ENCODE data around the gene SPAG5. TPM values are rescaled to one million over a fixed set of nuclear protein-coding genes. Genes with fewer than 3 reads are reported as not detected.
A peak's percentile ranks its signal among the peaks of the same experiment; 100 is the strongest.

Gene SPAG5
- total RNA-seq, 4 donors from 2014 or later, result 5.7 to 11.4 (median 7.6) TPM

DNA sequence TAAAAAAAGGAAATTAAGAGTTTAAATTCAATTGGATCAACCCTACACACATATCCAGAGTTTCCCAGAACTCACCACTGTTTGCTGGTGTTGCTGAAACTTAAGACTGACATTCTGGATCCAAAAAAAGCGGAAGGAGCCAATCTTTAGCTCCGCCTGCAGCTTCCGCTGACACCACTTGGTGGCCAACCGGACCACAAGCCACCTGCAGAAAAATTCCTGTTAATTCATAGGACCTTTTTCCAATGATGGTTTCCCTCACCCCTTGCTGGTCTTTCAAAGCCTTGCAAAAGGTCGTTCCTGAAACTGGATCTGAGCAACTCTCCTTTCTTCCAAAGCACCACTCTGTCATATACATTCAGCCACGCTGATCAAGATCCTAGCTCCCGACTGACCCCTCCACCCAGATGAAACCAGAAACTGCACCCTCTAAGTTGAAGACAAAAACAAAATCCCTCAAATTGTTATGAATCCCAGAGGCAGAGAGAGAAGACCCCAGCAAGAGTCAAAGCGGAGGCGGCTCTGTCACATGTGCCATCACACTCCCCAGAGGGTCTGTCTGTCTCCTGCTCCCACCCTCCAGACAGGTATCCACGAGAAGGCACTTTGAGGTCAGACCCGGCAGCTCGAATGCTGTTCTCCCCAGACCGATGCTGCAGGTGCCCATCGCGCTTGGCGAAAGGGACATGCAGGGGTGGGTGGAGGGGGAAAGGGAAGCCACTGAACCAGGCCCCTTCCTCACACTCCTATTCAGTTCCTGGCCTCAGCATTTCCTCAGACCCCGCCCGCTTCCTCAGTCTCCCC lies 45.4 kb upstream of the SPAG5 start:
- peak overlapping the region; percentile 91 to 100 (median 92) for H3K4me3 ChIP-seq
- peak in 1 of 2 donors; percentile 33 for DNase-seq (ENCODE audit: low spot score in 2 of 2)
- peaks cover 0 to 53% (median 20%) of the 10 kb centered on the region in 3 donors for H3K36me3 ChIP-seq
- 0 to 4% methylated on average over 16 to 18 of the region's 18 CpGs for WGBS, 2 donors
- H3K4me1 ChIP-seq, result peaks cover 4 to 37% (median 24%) of the 10 kb centered on the region in 4 donors
- H3K27ac ChIP-seq, result peak overlapping the region; percentile 92 to 96 (median 94)
- H3K9me3 ChIP-seq, result no peaks in the 10 kb centered on the region
- H3K27me3 ChIP-seq, result no peaks in the 10 kb centered on the region
- TF ChIP-seq POLR2A (IDR thresholded peaks at IDR 0.05) (no peak), EP300 (IDR thresholded peaks at IDR 0.05) (no peak)
- TF ChIP-seq, protein P1, sequence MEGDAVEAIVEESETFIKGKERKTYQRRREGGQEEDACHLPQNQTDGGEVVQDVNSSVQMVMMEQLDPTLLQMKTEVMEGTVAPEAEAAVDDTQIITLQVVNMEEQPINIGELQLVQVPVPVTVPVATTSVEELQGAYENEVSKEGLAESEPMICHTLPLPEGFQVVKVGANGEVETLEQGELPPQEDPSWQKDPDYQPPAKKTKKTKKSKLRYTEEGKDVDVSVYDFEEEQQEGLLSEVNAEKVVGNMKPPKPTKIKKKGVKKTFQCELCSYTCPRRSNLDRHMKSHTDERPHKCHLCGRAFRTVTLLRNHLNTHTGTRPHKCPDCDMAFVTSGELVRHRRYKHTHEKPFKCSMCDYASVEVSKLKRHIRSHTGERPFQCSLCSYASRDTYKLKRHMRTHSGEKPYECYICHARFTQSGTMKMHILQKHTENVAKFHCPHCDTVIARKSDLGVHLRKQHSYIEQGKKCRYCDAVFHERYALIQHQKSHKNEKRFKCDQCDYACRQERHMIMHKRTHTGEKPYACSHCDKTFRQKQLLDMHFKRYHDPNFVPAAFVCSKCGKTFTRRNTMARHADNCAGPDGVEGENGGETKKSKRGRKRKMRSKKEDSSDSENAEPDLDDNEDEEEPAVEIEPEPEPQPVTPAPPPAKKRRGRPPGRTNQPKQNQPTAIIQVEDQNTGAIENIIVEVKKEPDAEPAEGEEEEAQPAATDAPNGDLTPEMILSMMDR (IDR thresholded peaks at IDR 0.05), result peak; percentile 36 to 49 (median 47)

GRCh38 chr17:28641579-28641978 lies 42.8 kb upstream of the SPAG5 start:
- H3K4me1 ChIP-seq, result peaks cover 4 to 30% (median 23%) of the 10 kb centered on the region in 4 donors
- H3K36me3 ChIP-seq, result peaks cover 0 to 66% (median 40%) of the 10 kb centered on the region in 3 donors

GRCh38 chr17:28635506-28635905 lies 36.7 kb upstream of the SPAG5 start:
- no peak overlapping the region for H3K4me3 ChIP-seq
- peaks cover 0 to 100% (median 63%) of the 10 kb centered on the region in 3 donors for H3K36me3 ChIP-seq
- TF ChIP-seq EP300 (IDR thresholded peaks at IDR 0.05) (no peak), POLR2A (IDR thresholded peaks at IDR 0.05) (no peak)
- TF ChIP-seq, protein P1 (IDR thresholded peaks at IDR 0.05), result no peak
- H3K9me3 ChIP-seq, result no peaks in the 10 kb centered on the region
- DNase-seq (ENCODE audit: low spot score in 2 of 2), result no peak
- H3K4me1 ChIP-seq, result no peaks in the 10 kb centered on the region
- H3K27ac ChIP-seq, result no peak overlapping the region
- 89 to 100% methylated on average over 1 of the region's 1 CpG for WGBS, 2 donors
- H3K27me3 ChIP-seq, result no peaks in the 10 kb centered on the region

More at GRCh38 chr17:28641579-28641978, 42.8 kb upstream of the SPAG5 start:
- DNase-seq (ENCODE audit: low spot score in 2 of 2), result no peak
- H3K9me3 ChIP-seq, result no peaks in the 10 kb centered on the region
- no peaks in the 10 kb centered on the region for H3K27me3 ChIP-seq
- no peak for TF ChIP-seq POLR2A (IDR thresholded peaks at IDR 0.05)
- no peak for TF ChIP-seq EP300 (IDR thresholded peaks at IDR 0.05)
- TF ChIP-seq, protein P1 (IDR thresholded peaks at IDR 0.05), result no peak
- no peak overlapping the region for H3K4me3 ChIP-seq
- WGBS, 2 donors, result 92 to 96% methylated on average over 2 of the region's 2 CpGs
- no peak overlapping the region for H3K27ac ChIP-seq

- DNase-seq (ENCODE audit: low spot score in 2 of 2), result no peak
- H3K27me3 ChIP-seq, result no peaks in the 10 kb centered on the region
- no peak overlapping the region for H3K4me3 ChIP-seq
- H3K9me3 ChIP-seq, result no peaks in the 10 kb centered on the region
- H3K4me1 ChIP-seq, result no peaks in the 10 kb centered on the region
- H3K27ac ChIP-seq, result no peak overlapping the region
- H3K36me3 ChIP-seq, result peaks cover 0 to 100% (median 53%) of the 10 kb centered on the region in 3 donors
- WGBS, 2 donors, result 83 to 88% methylated on average over 14 of the region's 14 CpGs
- TF ChIP-seq, protein P1 (IDR thresholded peaks at IDR 0.05), result no peak
- TF ChIP-seq POLR2A (IDR thresholded peaks at IDR 0.05) (no peak), EP300 (IDR thresholded peaks at IDR 0.05) (no peak)
Measured at GRCh38 chr17:28634206-28634865, 35.5 kb upstream of the SPAG5 start.

DNA sequence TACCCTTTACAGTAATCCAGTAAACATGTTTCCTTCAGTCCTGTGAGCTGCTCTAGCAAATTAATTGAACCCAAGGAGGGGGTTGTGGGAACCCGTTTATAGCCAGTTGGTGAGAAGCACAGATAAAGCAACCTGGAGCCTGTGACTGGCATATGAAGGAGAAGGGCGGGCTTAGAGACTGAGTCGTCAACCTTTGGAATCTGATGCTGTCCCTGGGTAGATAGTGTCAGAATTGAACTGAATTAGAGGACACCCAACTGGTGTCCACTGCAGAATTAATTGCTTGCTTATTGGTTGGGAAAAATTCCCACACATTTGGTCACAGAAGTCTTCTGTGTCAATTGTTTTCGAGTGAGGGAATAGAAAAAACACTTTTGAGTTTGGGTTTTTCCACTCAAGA lies 28.0 kb upstream of the SPAG5 start:
- H3K27me3 ChIP-seq, result no peaks in the 10 kb centered on the region
- TF ChIP-seq POLR2A (IDR thresholded peaks at IDR 0.05), result no peak
- TF ChIP-seq, protein P1 (IDR thresholded peaks at IDR 0.05), result no peak
- no peak for TF ChIP-seq EP300 (IDR thresholded peaks at IDR 0.05)
- no peaks in the 10 kb centered on the region for H3K9me3 ChIP-seq
- DNase-seq (ENCODE audit: low spot score in 2 of 2), result no peak
- 83% methylated on average over 4 of the region's 4 CpGs for WGBS, 2 donors
- peaks cover 2 to 96% (median 39%) of the 10 kb centered on the region in 3 donors for H3K36me3 ChIP-seq
- H3K27ac ChIP-seq, result no peak overlapping the region
- H3K4me1 ChIP-seq, result no peaks in the 10 kb centered on the region
- H3K4me3 ChIP-seq, result no peak overlapping the region

All from tibial nerve (tissue), 4 donors.